ENCODE data around the gene EEF1A2. TPM values are rescaled to one million over a fixed set of nuclear protein-coding genes. Genes with fewer than 3 reads are reported as not detected.
"Not testable (repeated sequence)": the region's sequence is repeated elsewhere in the genome, so short reads cannot be mapped to it uniquely, and the experiment has no call there.

EEF1A2 gene
- total RNA-seq, 1 donor from 2014 or later: 55.3 TPM

DNA sequence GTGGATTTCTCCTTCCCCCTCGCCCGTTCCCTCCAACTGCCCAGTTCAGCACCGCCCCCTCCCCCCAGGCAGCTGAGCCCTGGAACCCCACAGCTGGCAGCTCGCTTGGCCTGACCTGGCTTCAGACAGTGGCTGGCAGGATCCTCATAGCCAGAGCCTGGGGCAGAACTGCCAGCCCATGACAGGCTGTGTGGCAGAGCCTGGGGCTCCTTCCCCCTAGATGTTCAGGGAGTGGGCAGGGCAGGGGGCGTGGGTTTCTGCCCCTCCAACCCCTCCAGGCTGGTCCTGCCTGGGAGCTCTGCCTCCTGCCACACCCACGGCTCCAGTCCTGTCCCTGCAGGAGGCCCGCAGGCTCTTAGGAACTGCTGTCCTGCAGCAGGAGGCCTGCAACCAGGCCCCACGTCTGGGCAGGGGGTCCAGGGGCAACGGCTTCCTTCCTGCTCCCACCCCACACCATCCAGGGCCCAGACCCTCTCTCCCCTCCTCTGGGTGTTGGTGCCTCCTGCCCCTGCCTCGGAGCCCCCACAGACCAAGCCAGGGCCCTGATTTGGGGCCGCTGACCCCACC, 16.8 kb downstream of the EEF1A2 start:
- TF ChIP-seq, protein P1, sequence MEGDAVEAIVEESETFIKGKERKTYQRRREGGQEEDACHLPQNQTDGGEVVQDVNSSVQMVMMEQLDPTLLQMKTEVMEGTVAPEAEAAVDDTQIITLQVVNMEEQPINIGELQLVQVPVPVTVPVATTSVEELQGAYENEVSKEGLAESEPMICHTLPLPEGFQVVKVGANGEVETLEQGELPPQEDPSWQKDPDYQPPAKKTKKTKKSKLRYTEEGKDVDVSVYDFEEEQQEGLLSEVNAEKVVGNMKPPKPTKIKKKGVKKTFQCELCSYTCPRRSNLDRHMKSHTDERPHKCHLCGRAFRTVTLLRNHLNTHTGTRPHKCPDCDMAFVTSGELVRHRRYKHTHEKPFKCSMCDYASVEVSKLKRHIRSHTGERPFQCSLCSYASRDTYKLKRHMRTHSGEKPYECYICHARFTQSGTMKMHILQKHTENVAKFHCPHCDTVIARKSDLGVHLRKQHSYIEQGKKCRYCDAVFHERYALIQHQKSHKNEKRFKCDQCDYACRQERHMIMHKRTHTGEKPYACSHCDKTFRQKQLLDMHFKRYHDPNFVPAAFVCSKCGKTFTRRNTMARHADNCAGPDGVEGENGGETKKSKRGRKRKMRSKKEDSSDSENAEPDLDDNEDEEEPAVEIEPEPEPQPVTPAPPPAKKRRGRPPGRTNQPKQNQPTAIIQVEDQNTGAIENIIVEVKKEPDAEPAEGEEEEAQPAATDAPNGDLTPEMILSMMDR (IDR thresholded peaks at IDR 0.05; ENCODE audit: partially characterized antibody, unreplicated experiment): no peak
- no peak for DNase-seq
- peaks cover 18% of the 10 kb centered on the region for H3K4me1 Mint-ChIP-seq (ENCODE audit: low read depth, unreplicated experiment)
- peaks cover 6% of the 10 kb centered on the region for H3K27me3 Mint-ChIP-seq (ENCODE audit: unreplicated experiment)
- peaks cover 9% of the 10 kb centered on the region for H3K9me3 Mint-ChIP-seq (ENCODE audit: unreplicated experiment)
- H3K36me3 Mint-ChIP-seq (ENCODE audit: unreplicated experiment): no peaks in the 10 kb centered on the region
- H3K27ac Mint-ChIP-seq (ENCODE audit: unreplicated experiment): no peak overlapping the region
- H3K4me3 Mint-ChIP-seq (ENCODE audit: unreplicated experiment): peak overlapping the region; percentile 38

DNA sequence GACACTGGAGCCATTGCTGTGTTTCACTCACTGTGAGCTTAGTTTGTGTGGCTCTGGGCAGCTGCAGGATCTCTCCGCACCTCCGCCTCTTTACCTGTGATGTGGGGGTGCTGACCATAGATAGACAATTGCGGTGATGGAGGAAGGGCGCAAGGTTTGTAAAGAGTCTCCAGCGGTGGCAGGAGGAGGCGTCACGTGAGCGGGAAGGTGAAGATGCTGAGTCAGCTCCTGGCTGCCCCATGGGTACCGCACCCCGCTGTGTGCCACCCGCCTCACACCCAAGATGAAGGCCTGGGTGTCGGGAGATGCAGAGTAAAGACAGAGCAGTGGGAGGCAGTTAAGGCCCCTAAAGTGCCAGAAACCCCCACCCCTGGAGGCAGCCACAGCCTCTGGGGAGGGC, 17.4 kb downstream of the EEF1A2 start:
- Mint-ChIP-seq H3K27ac (ENCODE audit: unreplicated experiment) (no peak overlapping the region), H3K27me3 (ENCODE audit: unreplicated experiment) (peaks cover 10% of the 10 kb centered on the region), H3K9me3 (ENCODE audit: unreplicated experiment) (peaks cover 10% of the 10 kb centered on the region), H3K36me3 (ENCODE audit: unreplicated experiment) (no peaks in the 10 kb centered on the region), H3K4me3 (ENCODE audit: unreplicated experiment) (no peak overlapping the region), H3K4me1 (ENCODE audit: low read depth, unreplicated experiment) (peaks cover 18% of the 10 kb centered on the region)
- DNase-seq: no peak
- TF ChIP-seq, protein P1 (IDR thresholded peaks at IDR 0.05; ENCODE audit: partially characterized antibody, unreplicated experiment): no peak

DNA sequence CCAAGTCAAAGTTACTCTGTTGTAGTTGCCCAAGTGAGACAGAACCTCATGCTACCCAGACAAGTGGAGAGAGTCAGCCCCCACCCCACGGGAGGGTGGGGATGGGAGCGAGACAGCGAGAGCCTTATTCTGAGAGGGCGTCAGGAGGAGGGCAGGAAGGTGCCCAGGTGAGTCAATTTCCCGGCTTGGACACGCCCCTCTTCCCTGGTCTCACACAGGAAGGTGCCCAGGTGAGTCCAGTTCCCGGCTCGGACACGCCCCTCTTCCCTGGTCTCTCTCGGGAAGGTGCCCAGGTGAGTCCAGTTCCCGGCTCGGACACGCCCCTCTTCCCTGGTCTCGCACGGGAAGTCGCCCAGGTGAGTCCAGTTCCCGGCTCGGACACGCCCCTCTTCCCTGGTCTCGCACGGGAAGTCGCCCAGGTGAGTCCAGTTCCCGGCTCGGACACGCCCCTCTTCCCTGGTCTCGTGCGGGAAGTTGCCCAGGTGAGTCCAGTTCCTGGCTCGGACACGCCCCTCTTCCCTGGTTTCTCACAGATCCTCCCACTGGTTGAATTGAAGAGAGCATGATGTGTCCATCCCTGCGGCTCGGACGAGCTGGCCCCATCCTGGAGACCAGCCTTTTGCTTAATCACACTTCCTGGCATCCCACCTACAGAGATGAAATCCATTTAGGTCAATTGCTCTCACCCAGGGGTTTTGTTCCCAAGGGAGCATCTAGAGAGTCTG, 19.0 kb downstream of the EEF1A2 start:
- not testable (repeated sequence) for H3K36me3 Mint-ChIP-seq (ENCODE audit: unreplicated experiment); H3K4me3 Mint-ChIP-seq (ENCODE audit: unreplicated experiment); DNase-seq; H3K9me3 Mint-ChIP-seq (ENCODE audit: unreplicated experiment); H3K27ac Mint-ChIP-seq (ENCODE audit: unreplicated experiment)
- Mint-ChIP-seq H3K27me3 (ENCODE audit: unreplicated experiment) (peaks cover 11% of the 10 kb centered on the region), H3K4me1 (ENCODE audit: low read depth, unreplicated experiment) (peaks cover 20% of the 10 kb centered on the region)

- TF ChIP-seq, protein P1 (IDR thresholded peaks at IDR 0.05; ENCODE audit: partially characterized antibody, unreplicated experiment): no peak
- H3K27me3 Mint-ChIP-seq (ENCODE audit: unreplicated experiment): peaks cover 15% of the 10 kb centered on the region
- DNase-seq: no peak
- H3K4me1 Mint-ChIP-seq (ENCODE audit: low read depth, unreplicated experiment): peaks cover 27% of the 10 kb centered on the region
- H3K36me3 Mint-ChIP-seq (ENCODE audit: unreplicated experiment): no peaks in the 10 kb centered on the region
- H3K4me3 Mint-ChIP-seq (ENCODE audit: unreplicated experiment): no peak overlapping the region
- H3K9me3 Mint-ChIP-seq (ENCODE audit: unreplicated experiment): peaks cover 10% of the 10 kb centered on the region
- H3K27ac Mint-ChIP-seq (ENCODE audit: unreplicated experiment): no peak overlapping the region
Observed at GRCh38 chr20:63478346-63479302, 20.3 kb downstream of the EEF1A2 start.

GRCh38 chr20:63477944-63478343, 20.9 kb downstream of the EEF1A2 start:
- H3K4me3 Mint-ChIP-seq (ENCODE audit: unreplicated experiment): no peak overlapping the region
- H3K27me3 Mint-ChIP-seq (ENCODE audit: unreplicated experiment): peaks cover 15% of the 10 kb centered on the region
- no peak overlapping the region for H3K27ac Mint-ChIP-seq (ENCODE audit: unreplicated experiment)
- TF ChIP-seq, protein P1 (IDR thresholded peaks at IDR 0.05; ENCODE audit: partially characterized antibody, unreplicated experiment): no peak
- no peaks in the 10 kb centered on the region for H3K36me3 Mint-ChIP-seq (ENCODE audit: unreplicated experiment)
- peaks cover 27% of the 10 kb centered on the region for H3K4me1 Mint-ChIP-seq (ENCODE audit: low read depth, unreplicated experiment)
- no peak for DNase-seq
- H3K9me3 Mint-ChIP-seq (ENCODE audit: unreplicated experiment): peaks cover 10% of the 10 kb centered on the region

Data from glutamatergic neuron (in vitro differentiated cells).